Transverse colon (tissue), 4 donors: ENCODE measurements around the gene DCUN1D3. TPM values are rescaled to one million over a fixed set of nuclear protein-coding genes. Genes with fewer than 3 reads are reported as not detected.

Source experiments
- DNase-seq: peaks from one replicate; pipeline ENCODE4 v3.0.0-alpha.2; 2019
- H3K27ac ChIP-seq, 4 donors: fragments of 200-600 bp; sonication (generic); 2 replicates each; pipeline ENCODE4 v1.5.1; 2016 to 2018; ENCODE audit warnings: inconsistent platforms in 4 of 4
- H3K27me3 ChIP-seq: fragments of 200-600 bp; sonication (generic); 2 replicates; pipeline ENCODE4 v1.5.1; 2017; ENCODE audit warnings: inconsistent platforms
- H3K36me3 ChIP-seq, 4 donors: fragments of 200-600 bp; sonication (generic); 2 replicates each; pipeline ENCODE4 v1.5.1; 2017 to 2019; ENCODE audit warnings: inconsistent platforms in 4 of 4
- H3K4me1 ChIP-seq, 4 donors: fragments of 200-600 bp; sonication (generic); 2 replicates each; pipeline ENCODE4 v1.5.1; 2017 to 2020; ENCODE audit warnings: inconsistent platforms in 4 of 4
- H3K4me3 ChIP-seq, 4 donors: fragments of 200-600 bp; sonication (generic); 1 replicate in 1 of 4; 2 replicates in 3 of 4; pipeline versions ENCODE4 v1.5.1 to v1.6.1; 2017 to 2019; ENCODE audit warnings: inconsistent platforms in 4 of 4
- H3K9me3 ChIP-seq, 2 donors: fragments of 200-600 bp; sonication (generic); 2 replicates each; pipeline ENCODE4 v1.5.1; 2017 to 2019; ENCODE audit warnings: inconsistent platforms in 2 of 2
- CTCF ChIP-seq, 5 experiments: fragments of 200-600 bp in 3 of 5; fragments of 450-650 bp in 2 of 5; sonication (generic) in 3 of 5; IDR thresholded peaks; 1 replicate in 2 of 5; 2 replicates in 3 of 5; pipeline ENCODE4 v1.5.1; 2016 to 2017; ENCODE audit warnings: antibody characterized with exemption in 5 of 5, inconsistent platforms in 3 of 5, mild to moderate bottlenecking in 2 of 5, moderate library complexity in 1 of 5
- EP300 ChIP-seq: sonication (generic); formaldehyde crosslinking; IDR thresholded peaks from one replicate; pipeline ENCODE4 v1.6.1; 2017; ENCODE audit warnings: antibody characterized with exemption, low read depth
- POLR2A ChIP-seq: fragments of 450-650 bp; IDR thresholded peaks from one replicate; pipeline ENCODE4 v1.6.1; 2016; ENCODE audit warnings: antibody characterized with exemption, mild to moderate bottlenecking, moderate library complexity
- POLR2AphosphoS5 ChIP-seq, 3 donors: sonication (generic); formaldehyde crosslinking; IDR thresholded peaks; one replicate each; pipeline ENCODE4 v1.6.1; 2016; ENCODE audit warnings: antibody characterized with exemption in 3 of 3
- WGBS, 2 donors: methylation state at CpG; one replicate each; pipeline ENCODE4 v1.1.5; 2018; ENCODE audit warnings: low coverage in 1 of 2; 5-methylcytosine and 5-hydroxymethylcytosine counted together
- in situ Hi-C, 4 donors: fragments of 200-750 bp; cut with MboI; loops; one replicate each; pipeline versions ENCODE4 v1.15.0 to v1.15.1; 2017; ENCODE audit warnings: low sequenced_read_pairs in 3 of 4, low pct_ligation_motif_present in 1 of 4, low pct_unique_long_range_greater_than_20kb in 1 of 4
- intact Hi-C: fragments of 100-400 bp; cut with DNase I; formaldehyde crosslinking; loops from one replicate; pipeline ENCODE4 v1.15.1; 2023; ENCODE audit warnings: low total_unique reads
- total RNA-seq, 4 donors: library from RNA; depleted of rRNA; stranded (reverse); fragments of >200 nt; gene quantifications; one replicate each; pipeline ENCODE4 v1.1.0, GENCODE V29; 2016

DCUN1D3 gene
- total RNA-seq, 4 donors from 2014 or later = 5.6 to 47.6 (median 10.5) TPM

- intact Hi-C loops (no loop called here), in situ Hi-C loops (no loop called here)
- TF ChIP-seq POLR2A (no peak), POLR2AphosphoS5 (IDR thresholded peaks at IDR 0.05) (no peak), CTCF (IDR thresholded peaks at IDR 0.05) (no peak), EP300 (no peak)
- H3K4me3 ChIP-seq = no peak overlapping the region
- no peaks in the 10 kb centered on the region for H3K27me3 ChIP-seq
- DNase-seq = no peak
- 82 to 83% methylated on average over 3 to 5 of the region's 5 CpGs for WGBS, 2 donors
- no peaks in the 10 kb centered on the region for H3K36me3 ChIP-seq
- no peaks in the 10 kb centered on the region for H3K4me1 ChIP-seq
- no peak overlapping the region for H3K27ac ChIP-seq
- no peaks in the 10 kb centered on the region for H3K9me3 ChIP-seq
These were observed 44.9 kb upstream of the DCUN1D3 start for GRCh38 chr16:20944861-20945574.

- H3K9me3 ChIP-seq = no peaks in the 10 kb centered on the region
- H3K4me1 ChIP-seq = peaks cover 0 to 4% (median 0%) of the 10 kb centered on the region in 4 donors
- in situ Hi-C loops = no loop called here
- H3K4me3 ChIP-seq = no peak overlapping the region
- no peaks in the 10 kb centered on the region for H3K36me3 ChIP-seq
- no peak for DNase-seq
- intact Hi-C loops = no loop called here
- no peak for TF ChIP-seq POLR2A
- no peak for TF ChIP-seq EP300
- no peak for TF ChIP-seq POLR2AphosphoS5 (IDR thresholded peaks at IDR 0.05)
- TF ChIP-seq CTCF (IDR thresholded peaks at IDR 0.05) = no peak
- no peak overlapping the region for H3K27ac ChIP-seq
- 83 to 93% methylated on average over 3 to 4 of the region's 4 CpGs for whole genome bisulfite sequencing, 2 donors
- H3K27me3 ChIP-seq = no peaks in the 10 kb centered on the region
These were observed 42.1 kb upstream of the DCUN1D3 start for GRCh38 chr16:20942256-20942655.

- Histone ChIP-seq H3K9me3 (no peaks in the 10 kb centered on the region), H3K27me3 (no peaks in the 10 kb centered on the region), H3K4me1 (peaks cover 0 to 4% (median 0%) of the 10 kb centered on the region in 4 donors), H3K4me3 (no peak overlapping the region), H3K36me3 (no peaks in the 10 kb centered on the region), H3K27ac (no peak overlapping the region)
- WGBS, 2 donors = 97 to 100% methylated on average over 1 to 6 of the region's 6 CpGs
- in situ Hi-C loops (no loop called here), intact Hi-C loops (no loop called here)
- TF ChIP-seq POLR2A (no peak), POLR2AphosphoS5 (IDR thresholded peaks at IDR 0.05) (no peak)
- DNase-seq = no peak
These were observed 41.4 kb upstream of the DCUN1D3 start for GRCh38 chr16:20941636-20941926.

GRCh38 chr16:20940871-20941635 is 40.9 kb upstream of the DCUN1D3 start:
- H3K27me3 ChIP-seq = no peaks in the 10 kb centered on the region
- intact Hi-C loops (no loop called here), in situ Hi-C loops (no loop called here)
- no peak for DNase-seq
- H3K9me3 ChIP-seq = no peaks in the 10 kb centered on the region
- H3K4me1 ChIP-seq = peaks cover 0 to 4% (median 0%) of the 10 kb centered on the region in 4 donors
- no peak overlapping the region for H3K27ac ChIP-seq
- no peak overlapping the region for H3K4me3 ChIP-seq
- WGBS, 2 donors = 58 to 80% methylated on average over 1 to 6 of the region's 6 CpGs
- H3K36me3 ChIP-seq = no peaks in the 10 kb centered on the region
- TF ChIP-seq EP300 (no peak), POLR2AphosphoS5 (IDR thresholded peaks at IDR 0.05) (no peak), POLR2A (no peak), CTCF (IDR thresholded peaks at IDR 0.05) (no peak)
